Astrocyte (in vitro differentiated cells and primary cell): ENCODE measurements around the gene CANX. TPM values are rescaled to one million over a fixed set of nuclear protein-coding genes. Genes with fewer than 3 reads are reported as not detected.

ENCODE experiments used
- DNase-seq: peaks from one replicate; pipeline ENCODE4 v3.0.0-alpha.2; 2010; ENCODE audit warnings: low read depth
- FAIRE-seq: peaks from 2 replicates; lab custom pipeline; 2011; peaks lifted over from hg19 to GRCh38; lab: Jason Lieb, UNC
- H2AFZ ChIP-seq: 2 replicates; pipeline ENCODE4 v1.6.0; 2012; ENCODE audit warnings: low read depth, low read length, inconsistent platforms
- H3K27ac ChIP-seq: 2 replicates; pipeline ENCODE4 v1.5.1; 2011; ENCODE audit warnings: low read depth, low read length, inconsistent platforms
- H3K27me3 ChIP-seq: 2 replicates; pipeline ENCODE4 v1.6.0; 2011; ENCODE audit warnings: low read length, inconsistent platforms; ENCODE audit not compliant: insufficient read depth
- H3K36me3 ChIP-seq: 2 replicates; pipeline ENCODE4 v1.5.1; 2011; ENCODE audit warnings: low read length, inconsistent platforms; ENCODE audit not compliant: insufficient read depth
- H3K4me1 ChIP-seq: 2 replicates; pipeline ENCODE4 v1.5.1; 2011; ENCODE audit warnings: low read length, inconsistent platforms; ENCODE audit not compliant: insufficient read depth
- H3K4me2 ChIP-seq: 2 replicates; pipeline ENCODE4 v1.6.0; 2012; ENCODE audit warnings: low read length, inconsistent platforms
- H3K4me3 ChIP-seq: 2 replicates; pipeline ENCODE4 v1.5.1; 2011; ENCODE audit warnings: low read depth, mild to moderate bottlenecking, low read length, inconsistent platforms; ENCODE audit not compliant: insufficient read depth
- H3K79me2 ChIP-seq: 2 replicates; pipeline ENCODE4 v1.6.0; 2012; ENCODE audit warnings: mild to moderate bottlenecking, low read length, inconsistent platforms; ENCODE audit not compliant: insufficient read depth
- H3K9ac ChIP-seq: 2 replicates; pipeline ENCODE4 v1.6.0; 2012; ENCODE audit warnings: mild to moderate bottlenecking, low read length, inconsistent platforms
- H3K9me3 ChIP-seq: 2 replicates; pipeline ENCODE4 v1.5.1; 2012; ENCODE audit warnings: low read depth, mild to moderate bottlenecking, low read length, inconsistent platforms; ENCODE audit not compliant: insufficient read depth
- H4K20me1 ChIP-seq: 2 replicates; pipeline ENCODE4 v1.6.0; 2012; ENCODE audit warnings: low read length, inconsistent platforms; ENCODE audit not compliant: insufficient read depth
- H3K27ac Mint-ChIP-seq: one replicate; pipeline ENCODE4 v1.8.0; 2021; ENCODE audit warnings: mild to moderate bottlenecking, mixed read lengths; ENCODE audit not compliant: unreplicated experiment
- H3K27me3 Mint-ChIP-seq: one replicate; pipeline ENCODE4 v1.8.0; 2021; ENCODE audit warnings: low read depth, mixed read lengths; ENCODE audit not compliant: unreplicated experiment
- H3K36me3 Mint-ChIP-seq: one replicate; pipeline ENCODE4 v1.8.0; 2021; ENCODE audit warnings: low read depth, mixed read lengths; ENCODE audit not compliant: unreplicated experiment
- H3K4me1 Mint-ChIP-seq: one replicate; pipeline ENCODE4 v1.8.0; 2021; ENCODE audit warnings: low read depth, mixed read lengths; ENCODE audit not compliant: unreplicated experiment
- H3K4me3 Mint-ChIP-seq: one replicate; pipeline ENCODE4 v1.8.0; 2021; ENCODE audit warnings: mild to moderate bottlenecking, moderate library complexity, mixed read lengths; ENCODE audit not compliant: unreplicated experiment
- H3K9me3 Mint-ChIP-seq: one replicate; pipeline ENCODE4 v1.8.0; 2021; ENCODE audit warnings: mild to moderate bottlenecking, mixed read lengths; ENCODE audit not compliant: unreplicated experiment
- CTCF ChIP-seq: IDR thresholded peaks from 2 replicates; pipeline ENCODE4 v1.5.1; 2011; ENCODE audit warnings: low read depth, mild to moderate bottlenecking, inconsistent platforms, low read length, moderate library complexity; ENCODE audit not compliant: insufficient read depth
- EZH2 ChIP-seq: IDR thresholded peaks from 2 replicates; pipeline ENCODE4 v1.6.1; 2012; ENCODE audit warnings: mild to moderate bottlenecking, low read length, inconsistent platforms; ENCODE audit not compliant: insufficient read depth
- total RNA-seq: library from RNA; stranded (reverse); gene quantifications from 2 replicates; pipeline ENCODE4 v1.2.1, GENCODE V29; 2021

CANX gene
- total RNA-seq, 1 donor from 2014 or later = 792 TPM

- no peaks in the 10 kb centered on the region for H3K9me3 Mint-ChIP-seq
- peaks cover 85% of the 10 kb centered on the region for H3K36me3 ChIP-seq
- H3K9me3 ChIP-seq = no peaks in the 10 kb centered on the region
- no peak for DNase-seq
- H3K36me3 Mint-ChIP-seq = peaks cover 23% of the 10 kb centered on the region
- peaks cover 39% of the 10 kb centered on the region for H3K79me2 ChIP-seq
- H3K27ac Mint-ChIP-seq = peak overlapping the region; percentile 55
- TF ChIP-seq CTCF = no peak
- TF ChIP-seq EZH2 = no peak
- no peak overlapping the region for H3K9ac ChIP-seq
- H3K4me3 Mint-ChIP-seq = no peak overlapping the region
- H3K27ac ChIP-seq = no peak overlapping the region
- H3K4me2 ChIP-seq = no peak overlapping the region
- H3K4me1 Mint-ChIP-seq = no peaks in the 10 kb centered on the region
- FAIRE-seq = no peak
- no peaks in the 10 kb centered on the region for H3K4me1 ChIP-seq
- no peak overlapping the region for H3K4me3 ChIP-seq
- no peaks in the 10 kb centered on the region for H3K27me3 Mint-ChIP-seq
- peaks cover 71% of the 10 kb centered on the region for H4K20me1 ChIP-seq
- no peak overlapping the region for H2AFZ ChIP-seq
- no peaks in the 10 kb centered on the region for H3K27me3 ChIP-seq
These were observed 25.4 kb downstream of the CANX start for GRCh38 chr5:179724163-179724562.

- peaks cover 16% of the 10 kb centered on the region for H3K36me3 Mint-ChIP-seq
- H3K27ac ChIP-seq = no peak overlapping the region
- H3K36me3 ChIP-seq = peaks cover 74% of the 10 kb centered on the region
- TF ChIP-seq EZH2 = no peak
- no peak for TF ChIP-seq CTCF
- no peak overlapping the region for H2AFZ ChIP-seq
- no peak overlapping the region for H3K27ac Mint-ChIP-seq
- H3K9me3 ChIP-seq = no peaks in the 10 kb centered on the region
- H3K4me3 ChIP-seq = no peak overlapping the region
- FAIRE-seq (no peak), DNase-seq (no peak)
- H3K27me3 Mint-ChIP-seq = no peaks in the 10 kb centered on the region
- H3K4me1 ChIP-seq = no peaks in the 10 kb centered on the region
- no peak overlapping the region for H3K4me2 ChIP-seq
- peaks cover 18% of the 10 kb centered on the region for H3K79me2 ChIP-seq
- H4K20me1 ChIP-seq = peaks cover 50% of the 10 kb centered on the region
- H3K4me1 Mint-ChIP-seq = peaks cover 6% of the 10 kb centered on the region
- peak overlapping the region; percentile 9 for H3K4me3 Mint-ChIP-seq
- H3K9ac ChIP-seq = no peak overlapping the region
- no peaks in the 10 kb centered on the region for H3K9me3 Mint-ChIP-seq
- H3K27me3 ChIP-seq = no peaks in the 10 kb centered on the region
These were observed 28.3 kb downstream of the CANX start for GRCh38 chr5:179727106-179727505.

GRCh38 chr5:179729303-179729702, 30.5 kb downstream of the CANX start:
- Histone ChIP-seq H4K20me1 (peaks cover 39% of the 10 kb centered on the region), H3K27me3 (no peaks in the 10 kb centered on the region), H3K79me2 (peaks cover 23% of the 10 kb centered on the region), H3K4me3 (no peak overlapping the region), H2AFZ (no peak overlapping the region), H3K4me2 (no peak overlapping the region), H3K36me3 (peaks cover 52% of the 10 kb centered on the region), H3K4me1 (peaks cover 4% of the 10 kb centered on the region), H3K27ac (no peak overlapping the region), H3K9ac (no peak overlapping the region), H3K9me3 (no peaks in the 10 kb centered on the region)
- Mint-ChIP-seq H3K9me3 (no peaks in the 10 kb centered on the region), H3K4me1 (peaks cover 8% of the 10 kb centered on the region), H3K27me3 (no peaks in the 10 kb centered on the region), H3K4me3 (no peak overlapping the region), H3K27ac (no peak overlapping the region), H3K36me3 (peaks cover 7% of the 10 kb centered on the region)
- TF ChIP-seq EZH2 (no peak), CTCF (no peak)
- FAIRE-seq (no peak), DNase-seq (no peak)
